HG03521 (cell line): ENCODE results near the gene SLC6A20.

ENCODE experiments used
- ATAC-seq: cut with Tn5 transposase; IDR thresholded peaks from one replicate; pipeline ENCODE4 v1.9.1; 2021; ENCODE audit warnings: mild to moderate bottlenecking, moderate library complexity; ENCODE audit not compliant: unreplicated experiment

Gene SLC6A20

GRCh38 chr3:45803252-45803935, 7.1 kb upstream of the SLC6A20 start:
- no peak for ATAC-seq

DNA sequence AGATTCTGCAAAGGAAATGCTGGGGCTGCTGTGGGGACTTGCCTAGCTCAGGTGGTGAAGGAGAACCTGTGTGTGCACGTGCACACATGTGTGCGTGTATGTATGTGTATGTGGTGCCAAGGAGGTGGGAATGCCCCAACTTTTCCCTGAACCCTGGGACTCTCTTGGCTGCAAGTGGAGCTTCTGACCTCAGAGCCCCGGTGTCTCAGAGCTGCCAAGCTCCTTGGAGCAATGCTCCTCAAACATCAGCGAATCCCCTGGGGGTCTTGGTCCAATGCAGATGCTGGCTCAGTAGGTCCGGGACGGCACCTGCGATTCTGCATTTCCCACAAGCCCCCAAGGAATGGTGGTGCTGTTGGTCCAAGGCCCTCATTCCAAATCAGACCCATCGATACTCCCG, 5.8 kb upstream of the SLC6A20 start:
- no peak for ATAC-seq

- ATAC-seq: no peak
Observed at GRCh38 chr3:45800611-45801010, 4.3 kb upstream of the SLC6A20 start.

DNA sequence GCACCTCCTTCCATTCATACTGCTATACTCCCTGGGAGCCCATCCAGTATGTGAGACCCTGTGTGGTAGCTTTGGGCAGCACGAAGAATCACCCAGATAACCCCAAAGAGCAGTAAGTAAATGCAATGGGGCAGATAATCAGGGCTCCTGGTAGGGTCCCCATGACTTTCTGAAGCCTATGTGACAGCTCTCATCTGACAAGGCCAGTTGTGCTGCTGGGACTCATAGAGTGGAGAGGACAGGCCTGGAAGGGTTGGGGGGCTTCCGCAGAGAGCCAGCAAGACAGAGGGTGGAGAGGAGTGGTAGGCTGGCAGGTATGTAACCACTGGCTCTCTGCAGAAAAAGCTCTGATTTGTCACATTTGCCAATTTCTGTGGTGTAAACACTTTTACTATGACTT, 3.2 kb upstream of the SLC6A20 start:
- ATAC-seq: no peak

GRCh38 chr3:45798034-45798433, 1.7 kb upstream of the SLC6A20 start:
- ATAC-seq: no peak

GRCh38 chr3:45796902-45797637, 734 bp upstream of the SLC6A20 start:
- no peak for ATAC-seq

GRCh38 chr3:45795509-45795881, 841 bp downstream of the SLC6A20 start:
- no peak for ATAC-seq

DNA sequence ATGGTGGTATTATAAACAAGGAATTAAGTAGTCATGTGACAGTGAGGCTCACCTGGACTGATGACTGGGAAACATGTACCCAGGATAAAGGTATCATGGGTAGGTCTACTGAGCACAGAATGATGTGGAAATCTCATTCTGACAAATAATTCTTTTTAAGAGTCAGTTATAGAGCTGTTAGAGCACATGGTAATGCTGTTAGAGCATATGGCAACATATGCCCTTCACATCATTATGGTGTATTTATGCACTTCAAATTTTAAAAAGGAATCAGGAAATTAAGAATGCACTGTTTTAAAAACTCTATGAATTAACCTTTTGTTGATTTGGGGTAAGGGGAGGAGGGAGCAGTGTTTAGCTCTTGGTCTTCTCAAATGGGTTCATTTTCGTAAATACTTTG, 1.7 kb downstream of the SLC6A20 start:
- no peak for ATAC-seq

- no peak for ATAC-seq
Observed at GRCh38 chr3:45794177-45794560, 2.2 kb downstream of the SLC6A20 start.

GRCh38 chr3:45793482-45794176, 2.7 kb downstream of the SLC6A20 start:
- no peak for ATAC-seq

- ATAC-seq: no peak
Observed at GRCh38 chr3:45792516-45793172, 3.7 kb downstream of the SLC6A20 start.

- no peak for ATAC-seq
Observed at GRCh38 chr3:45792036-45792435, 4.3 kb downstream of the SLC6A20 start.

DNA sequence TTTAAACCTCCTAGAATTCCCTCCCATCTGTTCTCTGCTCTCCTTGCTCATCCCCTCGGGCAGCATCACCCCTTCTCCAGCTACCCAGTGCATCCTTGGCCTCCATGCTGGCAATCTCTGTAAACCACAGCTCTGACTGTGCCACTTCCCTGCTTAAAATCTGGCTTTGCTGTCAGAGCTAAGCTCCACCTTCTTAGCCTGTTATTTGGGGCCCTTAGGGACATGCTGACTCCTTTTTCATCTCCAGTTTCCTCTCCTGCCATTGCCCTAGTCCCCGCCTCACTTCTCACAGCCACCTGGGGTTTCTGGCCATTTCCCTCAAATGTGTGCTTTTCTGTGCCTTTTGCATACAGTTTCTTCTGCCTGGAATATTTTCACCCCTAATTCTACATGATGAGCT, 5.7 kb downstream of the SLC6A20 start:
- no peak for ATAC-seq

- ATAC-seq: no peak
Observed at GRCh38 chr3:45789235-45789812, 7.0 kb downstream of the SLC6A20 start.

DNA sequence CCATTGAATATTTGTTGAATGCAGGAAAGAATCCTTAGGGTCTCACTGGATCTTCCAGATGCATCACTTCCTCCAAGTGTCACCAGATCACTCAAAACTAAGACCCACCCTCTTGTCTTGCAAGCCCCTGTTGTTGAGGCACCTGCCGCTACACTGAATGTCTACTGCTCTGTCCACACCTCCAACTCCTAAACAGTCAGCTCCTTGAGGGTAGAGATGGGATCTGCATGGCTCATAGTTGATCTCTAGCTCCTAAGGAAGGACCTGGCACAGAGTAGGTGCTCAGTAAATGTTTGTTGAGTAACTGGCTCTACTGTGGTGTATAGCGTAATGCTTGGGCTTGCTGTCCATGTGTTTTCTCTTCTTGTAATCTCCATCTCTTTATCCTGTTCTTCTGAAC, 8.8 kb downstream of the SLC6A20 start:
- no peak for ATAC-seq

- ATAC-seq: no peak
Observed at GRCh38 chr3:45786801-45787495, 9.4 kb downstream of the SLC6A20 start.

DNA sequence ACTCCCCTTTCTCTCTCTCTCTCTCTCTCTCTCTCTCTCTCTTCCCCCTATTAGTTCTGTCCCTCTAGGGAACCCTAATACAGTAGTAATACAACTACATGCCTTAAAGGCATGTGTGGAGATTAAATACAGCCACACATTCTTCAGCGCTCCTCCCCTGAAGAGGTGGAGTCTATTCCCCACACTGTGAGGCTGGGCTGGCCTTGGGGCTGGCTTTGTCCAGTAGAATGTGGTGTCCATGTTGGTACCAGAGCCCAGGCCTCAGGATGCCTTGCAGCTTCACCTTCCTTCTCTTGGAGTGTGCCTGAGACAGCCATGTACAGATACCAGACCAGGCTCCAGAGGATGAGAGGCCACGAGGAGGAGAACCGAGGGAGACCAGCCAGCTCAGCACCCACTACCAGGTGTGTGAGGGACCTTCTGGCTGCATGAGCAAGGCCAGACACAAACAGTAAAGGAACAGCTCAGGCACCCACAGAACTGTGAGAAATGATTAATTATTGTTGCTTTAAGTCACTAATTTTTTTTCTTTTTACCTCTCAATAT, 10.7 kb downstream of the SLC6A20 start:
- no peak for ATAC-seq

DNA sequence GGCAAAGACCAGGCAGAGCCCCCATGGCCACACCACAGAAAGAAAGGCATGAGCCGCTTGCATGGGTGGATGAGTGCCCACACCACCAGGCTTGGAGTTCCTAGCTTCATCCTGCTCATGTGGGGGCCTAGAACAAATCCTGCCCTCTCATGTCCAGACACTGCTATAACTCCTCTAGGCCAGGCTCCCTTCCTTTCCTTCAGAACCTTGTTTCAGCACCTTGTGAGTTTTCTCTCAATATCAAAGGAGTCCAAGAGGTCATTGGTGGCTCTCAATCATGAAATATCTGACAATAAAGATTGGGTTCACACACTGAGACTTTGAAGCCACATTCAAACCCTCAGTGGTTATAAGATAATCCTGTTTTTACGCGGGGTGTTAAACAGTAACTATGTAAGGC, 12.7 kb downstream of the SLC6A20 start:
- no peak for ATAC-seq

DNA sequence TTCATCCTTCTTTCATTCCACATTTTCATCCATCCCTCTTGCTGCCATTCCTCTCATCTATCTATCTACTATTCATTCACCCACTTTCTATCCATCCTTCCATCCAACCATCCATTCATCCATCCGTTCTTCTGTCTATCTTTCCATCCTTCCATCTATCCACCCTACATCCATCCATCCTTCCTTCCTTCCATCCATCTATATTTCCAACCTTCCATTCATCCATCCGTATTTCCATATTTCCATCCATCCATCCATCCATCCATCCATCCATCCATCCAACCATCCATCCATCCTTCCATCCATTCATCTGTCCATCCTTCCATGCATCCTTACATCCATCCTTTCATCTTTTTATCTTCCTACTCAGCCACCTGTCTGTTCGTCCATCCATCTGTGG, 14.0 kb downstream of the SLC6A20 start:
- no peak for ATAC-seq

DNA sequence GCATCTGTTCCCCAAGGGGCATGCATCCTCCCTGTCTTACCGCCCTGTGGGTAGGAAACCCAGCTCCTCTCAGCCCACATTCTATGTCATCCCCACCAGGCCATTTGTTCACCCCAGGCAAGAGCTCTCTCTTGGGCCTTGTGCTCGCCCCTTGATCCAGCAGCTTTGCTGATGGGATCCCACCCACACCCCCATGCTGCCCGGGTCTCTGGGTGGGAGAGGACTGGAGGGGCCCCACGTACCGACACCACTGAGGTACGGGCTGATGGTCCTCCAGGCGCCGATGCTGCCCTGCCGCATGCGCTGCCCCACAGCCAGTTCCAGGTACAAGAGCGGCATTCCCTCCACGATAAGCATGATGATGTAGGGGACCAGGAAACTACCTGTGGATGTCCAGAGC, 14.5 kb downstream of the SLC6A20 start:
- ATAC-seq: no peak
